ENCODE measurements around the gene PPARG.

The PPARG gene

DNA sequence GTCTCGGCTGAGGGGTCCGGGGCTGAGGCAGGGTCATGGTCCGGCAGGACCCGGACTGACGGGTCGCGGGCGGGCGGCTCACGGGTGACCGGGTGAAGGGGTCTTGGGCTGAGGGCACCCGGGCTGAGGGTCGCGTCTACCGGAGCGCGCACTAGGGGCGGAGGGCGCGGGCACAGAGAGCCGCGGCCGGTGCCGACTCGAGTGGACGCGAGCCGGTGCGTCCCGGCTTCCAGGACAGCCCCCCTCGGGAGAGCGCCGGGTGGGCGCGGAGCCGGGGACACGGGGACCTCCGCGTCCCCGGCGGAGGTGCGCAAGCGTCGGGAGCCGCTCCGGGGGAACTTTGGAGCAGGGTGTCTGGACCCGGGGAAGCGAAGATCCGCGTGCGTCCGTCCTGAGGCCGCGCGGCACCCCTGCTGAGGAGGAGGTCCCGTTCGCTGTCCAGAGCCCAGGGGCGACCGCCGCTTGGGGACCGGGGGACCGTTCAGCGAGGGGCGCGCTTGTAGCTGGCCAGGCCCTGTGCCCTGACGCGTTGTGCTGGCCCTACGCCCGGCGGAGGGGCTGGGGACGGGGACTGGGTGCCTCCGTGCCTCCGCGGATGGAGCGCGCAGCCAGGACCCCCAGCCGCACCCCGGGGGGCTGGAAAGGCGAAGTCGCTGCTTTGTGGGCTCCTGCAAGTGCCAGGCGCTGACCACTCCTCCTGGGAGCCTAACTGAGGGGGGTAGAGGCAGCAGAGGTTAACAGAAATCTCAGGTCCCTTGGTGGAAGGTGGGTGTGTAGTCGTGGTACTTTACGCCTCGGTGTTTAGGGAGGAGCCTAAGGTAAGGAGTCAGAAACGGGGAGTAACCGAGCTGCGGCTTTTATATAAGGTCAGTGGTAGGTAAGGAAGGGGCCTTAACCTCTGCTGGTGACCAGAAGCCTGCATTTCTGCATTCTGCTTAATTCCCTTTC is at the start of gene PPARG:
Gene PPARG (plus strand): TSS at position 889 of the 948 bp plus-strand sequence. CDS start 90,642 bp downstream, outside the sequence.
- no peak for DNase-seq (ENCODE audit: extremely low read depth, low read depth)
- TF ChIP-seq, protein P1, sequence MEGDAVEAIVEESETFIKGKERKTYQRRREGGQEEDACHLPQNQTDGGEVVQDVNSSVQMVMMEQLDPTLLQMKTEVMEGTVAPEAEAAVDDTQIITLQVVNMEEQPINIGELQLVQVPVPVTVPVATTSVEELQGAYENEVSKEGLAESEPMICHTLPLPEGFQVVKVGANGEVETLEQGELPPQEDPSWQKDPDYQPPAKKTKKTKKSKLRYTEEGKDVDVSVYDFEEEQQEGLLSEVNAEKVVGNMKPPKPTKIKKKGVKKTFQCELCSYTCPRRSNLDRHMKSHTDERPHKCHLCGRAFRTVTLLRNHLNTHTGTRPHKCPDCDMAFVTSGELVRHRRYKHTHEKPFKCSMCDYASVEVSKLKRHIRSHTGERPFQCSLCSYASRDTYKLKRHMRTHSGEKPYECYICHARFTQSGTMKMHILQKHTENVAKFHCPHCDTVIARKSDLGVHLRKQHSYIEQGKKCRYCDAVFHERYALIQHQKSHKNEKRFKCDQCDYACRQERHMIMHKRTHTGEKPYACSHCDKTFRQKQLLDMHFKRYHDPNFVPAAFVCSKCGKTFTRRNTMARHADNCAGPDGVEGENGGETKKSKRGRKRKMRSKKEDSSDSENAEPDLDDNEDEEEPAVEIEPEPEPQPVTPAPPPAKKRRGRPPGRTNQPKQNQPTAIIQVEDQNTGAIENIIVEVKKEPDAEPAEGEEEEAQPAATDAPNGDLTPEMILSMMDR (IDR thresholded peaks at IDR 0.05; ENCODE audit: low read depth, low read length), result no peak

GRCh38 chr3:12239301-12239700 is 49.6 kb upstream of the PPARG start:
- no peak for DNase-seq (ENCODE audit: extremely low read depth, low read depth)
- TF ChIP-seq, protein P1 (IDR thresholded peaks at IDR 0.05; ENCODE audit: low read depth, low read length), result no peak

DNA sequence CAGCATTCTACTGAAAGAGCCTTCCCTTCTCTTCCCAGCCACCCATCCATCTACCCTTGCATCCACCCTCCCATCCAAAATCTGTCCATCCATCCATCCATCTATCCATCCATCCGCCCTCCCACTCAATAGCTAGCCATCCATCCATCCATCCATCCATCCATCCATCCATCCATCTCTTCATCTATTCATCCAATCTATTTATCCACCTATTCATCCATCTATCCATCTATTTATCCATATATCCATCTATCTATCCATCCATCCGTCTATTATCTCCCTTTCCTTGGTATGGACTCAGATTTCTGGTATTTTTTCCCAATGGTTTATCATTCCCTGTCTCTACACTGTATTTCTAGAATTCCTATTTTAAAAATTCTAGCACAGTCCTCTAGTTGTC is 46.1 kb upstream of the PPARG start:
- TF ChIP-seq, protein P1 (IDR thresholded peaks at IDR 0.05; ENCODE audit: low read depth, low read length), result no peak
- DNase-seq (ENCODE audit: extremely low read depth, low read depth), result no peak

DNA sequence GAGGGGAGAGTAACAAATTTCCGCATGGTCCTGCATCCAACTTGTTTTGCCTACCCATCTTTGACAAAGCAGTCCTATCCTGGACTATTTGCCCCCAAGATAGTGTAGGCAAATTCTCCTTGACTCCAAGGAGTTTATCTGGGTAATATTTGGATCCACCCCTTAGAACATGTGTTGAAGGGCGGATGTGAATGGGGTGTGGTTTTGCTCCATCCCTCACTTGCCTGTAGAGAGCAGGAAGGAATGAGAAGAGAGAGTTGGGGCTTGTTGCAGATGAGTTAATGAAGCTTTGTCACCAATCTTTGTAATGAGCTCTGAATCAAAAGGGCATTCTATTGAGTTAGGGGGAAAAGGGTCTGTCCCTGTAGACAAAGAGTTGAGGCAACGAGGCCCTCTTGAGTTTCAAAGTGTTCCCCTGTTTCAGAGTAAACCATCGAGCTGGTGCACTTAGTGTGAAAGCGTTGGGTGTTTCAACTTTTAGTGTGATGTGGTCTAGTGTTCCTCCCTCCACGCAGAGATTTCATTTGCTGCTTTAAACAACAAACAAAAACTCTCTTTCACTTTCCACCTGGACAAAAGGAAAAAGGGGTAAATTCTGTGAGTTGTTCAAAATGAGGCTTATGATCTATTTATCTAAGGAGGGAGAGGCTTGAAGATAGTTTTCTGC is 42.2 kb upstream of the PPARG start:
- DNase-seq (ENCODE audit: extremely low read depth, low read depth), result no peak
- TF ChIP-seq, protein P1 (IDR thresholded peaks at IDR 0.05; ENCODE audit: low read depth, low read length), result no peak

GRCh38 chr3:12247411-12247810 is 41.5 kb upstream of the PPARG start:
- TF ChIP-seq, protein P1 (IDR thresholded peaks at IDR 0.05; ENCODE audit: low read depth, low read length), result no peak

GRCh38 chr3:12249519-12249918 is 39.4 kb upstream of the PPARG start:
- TF ChIP-seq, protein P1 (IDR thresholded peaks at IDR 0.05; ENCODE audit: low read depth, low read length), result no peak
- no peak for DNase-seq (ENCODE audit: extremely low read depth, low read depth)

More at GRCh38 chr3:12247411-12247810, 41.5 kb upstream of the PPARG start:
- no peak for DNase-seq (ENCODE audit: extremely low read depth, low read depth)

GRCh38 chr3:12252889-12253288 is 36.0 kb upstream of the PPARG start:
- TF ChIP-seq, protein P1 (IDR thresholded peaks at IDR 0.05; ENCODE audit: low read depth, low read length), result no peak
- no peak for DNase-seq (ENCODE audit: extremely low read depth, low read depth)

Data from AG09319 (cell line).